ENCODE measurements around the gene KRTAP19-6. TPM values are rescaled to one million over a fixed set of nuclear protein-coding genes. Genes with fewer than 3 reads are reported as not detected.
"Not testable (repeated sequence)": the region's sequence is repeated elsewhere in the genome, so short reads cannot be mapped to it uniquely, and the experiment has no call there.

Gene KRTAP19-6
- total RNA-seq, 1 donor from 2014 or later = not detected

- H3K27ac ChIP-seq (ENCODE audit: low read depth, low read length) = no peak within 1 kb of the TSS
- H3K4me3 ChIP-seq (ENCODE audit: low read length in 3 of 3) = no peak within 1 kb of the TSS
- no peaks in the 10 kb centered on the region for H3K4me1 ChIP-seq (ENCODE audit: control insufficient read depth in 3 of 3, insufficient read depth in 3 of 3, low read length in 3 of 3)
- no peak within 1 kb of the TSS for H3K9ac ChIP-seq (ENCODE audit: low read depth in 1 of 3, low read length in 3 of 3)
- no peaks in the 10 kb centered on the region for H3K27me3 ChIP-seq (ENCODE audit: control insufficient read depth in 3 of 3, insufficient read depth in 3 of 3, low read length in 3 of 3)
- no peaks in the 10 kb centered on the region for H3K36me3 ChIP-seq (ENCODE audit: control insufficient read depth in 3 of 3, insufficient read depth in 3 of 3, low read length in 3 of 3)
- H3K9me3 ChIP-seq (ENCODE audit: control insufficient read depth in 3 of 3, low read length in 3 of 3) = no peaks in the 10 kb centered on the region
Measured at GRCh38 chr21:30561264-30561895, 19.7 kb upstream of the KRTAP19-6 start, which contains the start of gene KRTAP19-7. KRTAP19-7 (minus strand) TSS chr21:30561314; CDS start chr21:30561289, 25 bp downstream.

GRCh38 chr21:30555095-30555494 is 13.4 kb upstream of the KRTAP19-6 start:
- Histone ChIP-seq H3K4me1 (ENCODE audit: control insufficient read depth in 3 of 3, insufficient read depth in 3 of 3, low read length in 3 of 3) (no peaks in the 10 kb centered on the region), H3K9ac (ENCODE audit: low read depth in 1 of 3, low read length in 3 of 3) (no peak overlapping the region), H3K36me3 (ENCODE audit: control insufficient read depth in 3 of 3, insufficient read depth in 3 of 3, low read length in 3 of 3) (no peaks in the 10 kb centered on the region)

GRCh38 chr21:30552782-30553181 is 11.1 kb upstream of the KRTAP19-6 start:
- Histone ChIP-seq H3K27ac (ENCODE audit: low read depth, low read length) (no peak overlapping the region), H3K27me3 (ENCODE audit: control insufficient read depth in 3 of 3, insufficient read depth in 3 of 3, low read length in 3 of 3) (no peaks in the 10 kb centered on the region), H3K36me3 (ENCODE audit: control insufficient read depth in 3 of 3, insufficient read depth in 3 of 3, low read length in 3 of 3) (no peaks in the 10 kb centered on the region), H3K9ac (ENCODE audit: low read depth in 1 of 3, low read length in 3 of 3) (no peak overlapping the region), H3K4me3 (ENCODE audit: low read length in 3 of 3) (no peak overlapping the region), H3K9me3 (ENCODE audit: control insufficient read depth in 3 of 3, low read length in 3 of 3) (peaks cover 0 to 2% (median 0%) of the 10 kb centered on the region in 3 donors), H3K4me1 (ENCODE audit: control insufficient read depth in 3 of 3, insufficient read depth in 3 of 3, low read length in 3 of 3) (no peaks in the 10 kb centered on the region)

More at GRCh38 chr21:30555095-30555494, 13.4 kb upstream of the KRTAP19-6 start:
- H3K27me3 ChIP-seq (ENCODE audit: control insufficient read depth in 3 of 3, insufficient read depth in 3 of 3, low read length in 3 of 3) = no peaks in the 10 kb centered on the region
- H3K27ac ChIP-seq (ENCODE audit: low read depth, low read length) = no peak overlapping the region
- H3K9me3 ChIP-seq (ENCODE audit: control insufficient read depth in 3 of 3, low read length in 3 of 3) = peaks cover 0 to 2% (median 0%) of the 10 kb centered on the region in 3 donors
- H3K4me3 ChIP-seq (ENCODE audit: low read length in 3 of 3) = no peak overlapping the region

- H3K9me3 ChIP-seq (ENCODE audit: control insufficient read depth in 3 of 3, low read length in 3 of 3) = no peaks in the 10 kb centered on the region
Measured at GRCh38 chr21:30518876-30519275, 22.8 kb downstream of the KRTAP19-6 start.

GRCh38 chr21:30515681-30516080 is 26.0 kb downstream of the KRTAP19-6 start:
- no peak overlapping the region for H3K27ac ChIP-seq (ENCODE audit: low read depth, low read length)
- no peaks in the 10 kb centered on the region for H3K27me3 ChIP-seq (ENCODE audit: control insufficient read depth in 3 of 3, insufficient read depth in 3 of 3, low read length in 3 of 3)
- H3K9me3 ChIP-seq (ENCODE audit: control insufficient read depth in 3 of 3, low read length in 3 of 3) = no peaks in the 10 kb centered on the region
- no peaks in the 10 kb centered on the region for H3K36me3 ChIP-seq (ENCODE audit: control insufficient read depth in 3 of 3, insufficient read depth in 3 of 3, low read length in 3 of 3)
- no peak overlapping the region for H3K9ac ChIP-seq (ENCODE audit: low read depth in 1 of 3, low read length in 3 of 3)
- no peaks in the 10 kb centered on the region for H3K4me1 ChIP-seq (ENCODE audit: control insufficient read depth in 3 of 3, insufficient read depth in 3 of 3, low read length in 3 of 3)
- no peak overlapping the region for H3K4me3 ChIP-seq (ENCODE audit: low read length in 3 of 3)

More at GRCh38 chr21:30518876-30519275, 22.8 kb downstream of the KRTAP19-6 start:
- no peak overlapping the region for H3K9ac ChIP-seq (ENCODE audit: low read depth in 1 of 3, low read length in 3 of 3)
- H3K4me1 ChIP-seq (ENCODE audit: control insufficient read depth in 3 of 3, insufficient read depth in 3 of 3, low read length in 3 of 3) = no peaks in the 10 kb centered on the region
- no peak overlapping the region for H3K4me3 ChIP-seq (ENCODE audit: low read length in 3 of 3)
- H3K36me3 ChIP-seq (ENCODE audit: control insufficient read depth in 3 of 3, insufficient read depth in 3 of 3, low read length in 3 of 3) = no peaks in the 10 kb centered on the region
- H3K27ac ChIP-seq (ENCODE audit: low read depth, low read length) = no peak overlapping the region
- no peaks in the 10 kb centered on the region for H3K27me3 ChIP-seq (ENCODE audit: control insufficient read depth in 3 of 3, insufficient read depth in 3 of 3, low read length in 3 of 3)

GRCh38 chr21:30505621-30506205 is 36.0 kb downstream of the KRTAP19-6 start:
- not testable (repeated sequence) for H3K27me3 ChIP-seq (ENCODE audit: control insufficient read depth in 3 of 3, insufficient read depth in 3 of 3, low read length in 3 of 3); H3K9me3 ChIP-seq (ENCODE audit: control insufficient read depth in 3 of 3, low read length in 3 of 3); H3K4me3 ChIP-seq (ENCODE audit: low read length in 3 of 3); H3K36me3 ChIP-seq (ENCODE audit: control insufficient read depth in 3 of 3, insufficient read depth in 3 of 3, low read length in 3 of 3); H3K27ac ChIP-seq (ENCODE audit: low read depth, low read length); H3K4me1 ChIP-seq (ENCODE audit: control insufficient read depth in 3 of 3, insufficient read depth in 3 of 3, low read length in 3 of 3); H3K9ac ChIP-seq (ENCODE audit: low read depth in 1 of 3, low read length in 3 of 3)

- Histone ChIP-seq H3K27ac (ENCODE audit: low read depth, low read length) (no peak within 1 kb of the TSS), H3K36me3 (ENCODE audit: control insufficient read depth in 3 of 3, insufficient read depth in 3 of 3, low read length in 3 of 3) (no peaks in the 10 kb centered on the region), H3K9ac (ENCODE audit: low read depth in 1 of 3, low read length in 3 of 3) (no peak within 1 kb of the TSS), H3K4me3 (ENCODE audit: low read length in 3 of 3) (no peak within 1 kb of the TSS), H3K27me3 (ENCODE audit: control insufficient read depth in 3 of 3, insufficient read depth in 3 of 3, low read length in 3 of 3) (no peaks in the 10 kb centered on the region), H3K4me1 (ENCODE audit: control insufficient read depth in 3 of 3, insufficient read depth in 3 of 3, low read length in 3 of 3) (no peaks in the 10 kb centered on the region), H3K9me3 (ENCODE audit: control insufficient read depth in 3 of 3, low read length in 3 of 3) (no peaks in the 10 kb centered on the region)
Measured at GRCh38 chr21:30502041-30502440, 39.6 kb downstream of the KRTAP19-6 start, which contains the start of gene KRTAP19-5. KRTAP19-5 (minus strand) TSS chr21:30502141; CDS start chr21:30502090, 51 bp downstream.

GRCh38 chr21:30497065-30497464 is 44.6 kb downstream of the KRTAP19-6 start, which contains the start of gene KRTAP19-4:
KRTAP19-4 (minus strand) TSS chr21:30497165; CDS start chr21:30497110, 55 bp downstream.
- Histone ChIP-seq H3K4me1 (ENCODE audit: control insufficient read depth in 3 of 3, insufficient read depth in 3 of 3, low read length in 3 of 3) (no peaks in the 10 kb centered on the region), H3K9me3 (ENCODE audit: control insufficient read depth in 3 of 3, low read length in 3 of 3) (no peaks in the 10 kb centered on the region), H3K9ac (ENCODE audit: low read depth in 1 of 3, low read length in 3 of 3) (no peak within 1 kb of the TSS), H3K27ac (ENCODE audit: low read depth, low read length) (no peak within 1 kb of the TSS), H3K36me3 (ENCODE audit: control insufficient read depth in 3 of 3, insufficient read depth in 3 of 3, low read length in 3 of 3) (no peaks in the 10 kb centered on the region), H3K27me3 (ENCODE audit: control insufficient read depth in 3 of 3, insufficient read depth in 3 of 3, low read length in 3 of 3) (no peaks in the 10 kb centered on the region), H3K4me3 (ENCODE audit: low read length in 3 of 3) (no peak within 1 kb of the TSS)

- H3K27me3 ChIP-seq (ENCODE audit: control insufficient read depth in 3 of 3, insufficient read depth in 3 of 3, low read length in 3 of 3) = no peaks in the 10 kb centered on the region
- H3K9ac ChIP-seq (ENCODE audit: low read depth in 1 of 3, low read length in 3 of 3) = no peak within 1 kb of the TSS
- peak within 1 kb of the TSS in 1 of 3 donors; percentile 25 for H3K4me3 ChIP-seq (ENCODE audit: low read length in 3 of 3)
- peaks cover 0 to 3% (median 2%) of the 10 kb centered on the region in 3 donors for H3K9me3 ChIP-seq (ENCODE audit: control insufficient read depth in 3 of 3, low read length in 3 of 3)
- H3K4me1 ChIP-seq (ENCODE audit: control insufficient read depth in 3 of 3, insufficient read depth in 3 of 3, low read length in 3 of 3) = no peaks in the 10 kb centered on the region
- H3K27ac ChIP-seq (ENCODE audit: low read depth, low read length) = no peak within 1 kb of the TSS
- H3K36me3 ChIP-seq (ENCODE audit: control insufficient read depth in 3 of 3, insufficient read depth in 3 of 3, low read length in 3 of 3) = no peaks in the 10 kb centered on the region
Measured at GRCh38 chr21:30491963-30492428, 49.7 kb downstream of the KRTAP19-6 start, which contains the start of gene KRTAP19-3. KRTAP19-3 (minus strand) TSS chr21:30492013; CDS start chr21:30491957, 56 bp downstream.

All from skeletal muscle tissue (tissue), 4 donors.